Mucosa of descending colon (tissue), 3 donors: ENCODE measurements around the gene TNFRSF12A. TPM values are rescaled to one million over a fixed set of nuclear protein-coding genes. Genes with fewer than 3 reads are reported as not detected.
A peak's percentile ranks its signal among the peaks of the same experiment; 100 is the strongest.
"Not testable (repeated sequence)": the region's sequence is repeated elsewhere in the genome, so short reads cannot be mapped to it uniquely, and the experiment has no call there.

Experiments used
- ATAC-seq: fragments of 200-7000 bp; cut with Tn5 transposase; one replicate; pipeline ENCODE4 v1.9.1; 2020; ENCODE audit warnings: mild to moderate bottlenecking, moderate library complexity
- DNase-seq, 3 donors: peaks; one replicate each; pipeline ENCODE4 v3.0.0-alpha.2; 2020
- H3K36me3 ChIP-seq: fragments of 200-600 bp; one replicate; pipeline ENCODE4 v1.8.0; 2021; ENCODE audit warnings: low read depth, mild to moderate bottlenecking
- H3K4me1 ChIP-seq: fragments of 200-600 bp; one replicate; pipeline ENCODE4 v1.8.0; 2021; ENCODE audit warnings: low read depth, mild to moderate bottlenecking
- H3K4me3 ChIP-seq: fragments of 200-600 bp; one replicate; pipeline ENCODE4 v1.8.0; 2021; ENCODE audit warnings: mild to moderate bottlenecking
- H3K9me3 ChIP-seq: fragments of 200-600 bp; one replicate; pipeline ENCODE4 v1.8.0; 2021; ENCODE audit warnings: mild to moderate bottlenecking
- CTCF ChIP-seq: fragments of 200-600 bp; IDR thresholded peaks from one replicate; pipeline ENCODE4 v1.8.0; 2022; ENCODE audit warnings: antibody characterized with exemption, mild to moderate bottlenecking
- intact Hi-C, 2 donors: fragments of 100-400 bp; cut with DNase I in 1 of 2; cut with micrococcal nuclease in 1 of 2; formaldehyde crosslinking; loops; one replicate each; pipeline versions ENCODE4 v1.11.0 to v1.11.1; 2022; cut with DNase I, micrococcal nuclease
- total RNA-seq, 3 donors: library from RNA; stranded (reverse); fragmentation: NEBNext Ultra II Directional in 2 of 3; extraction: Animal tissue kit (Norgen Biotek cat#: 25700) in 2 of 3; gene quantifications; one replicate each; pipeline versions ENCODE4 v1.2.1 to v1.2.4, GENCODE V29; 2021 to 2023
- donor health status: DM: no; HTN: no; CAD: no; lungs with moderate emphysema.
- donor health status: DM: no; HTN: no; CAD: no.
- donor health status: DM: no; HTN: yes; CAD: no.

Gene TNFRSF12A
- total RNA-seq, 3 donors from 2014 or later, result 5.4 to 8.6 (median 6.7) TPM

DNA sequence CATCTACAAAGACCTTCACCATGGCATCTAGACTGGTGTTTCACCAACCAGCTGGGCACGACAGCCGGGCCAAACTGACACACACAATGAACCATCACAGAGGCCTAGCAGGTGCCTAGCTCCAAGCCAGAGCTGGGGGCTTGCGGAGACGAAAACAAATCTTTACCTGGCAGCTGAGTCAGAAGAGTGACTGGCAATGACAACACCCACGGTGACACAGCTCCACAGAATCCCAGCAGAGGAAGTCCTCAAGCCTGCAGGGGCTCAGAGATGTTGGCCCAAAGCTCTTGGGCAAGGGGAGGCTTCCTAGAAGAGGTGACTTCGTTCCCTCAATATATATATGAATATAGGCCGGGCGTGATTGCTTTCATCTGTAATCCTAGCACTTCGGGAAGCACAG lies 31.3 kb downstream of the TNFRSF12A start:
- Histone ChIP-seq H3K9me3 (no peaks in the 10 kb centered on the region), H3K36me3 (no peaks in the 10 kb centered on the region), H3K4me3 (no peak overlapping the region), H3K4me1 (peaks cover 5% of the 10 kb centered on the region)
- ATAC-seq (no peak), DNase-seq (no peak)
- no peak for TF ChIP-seq CTCF
- intact Hi-C loops, result no loop called here

DNA sequence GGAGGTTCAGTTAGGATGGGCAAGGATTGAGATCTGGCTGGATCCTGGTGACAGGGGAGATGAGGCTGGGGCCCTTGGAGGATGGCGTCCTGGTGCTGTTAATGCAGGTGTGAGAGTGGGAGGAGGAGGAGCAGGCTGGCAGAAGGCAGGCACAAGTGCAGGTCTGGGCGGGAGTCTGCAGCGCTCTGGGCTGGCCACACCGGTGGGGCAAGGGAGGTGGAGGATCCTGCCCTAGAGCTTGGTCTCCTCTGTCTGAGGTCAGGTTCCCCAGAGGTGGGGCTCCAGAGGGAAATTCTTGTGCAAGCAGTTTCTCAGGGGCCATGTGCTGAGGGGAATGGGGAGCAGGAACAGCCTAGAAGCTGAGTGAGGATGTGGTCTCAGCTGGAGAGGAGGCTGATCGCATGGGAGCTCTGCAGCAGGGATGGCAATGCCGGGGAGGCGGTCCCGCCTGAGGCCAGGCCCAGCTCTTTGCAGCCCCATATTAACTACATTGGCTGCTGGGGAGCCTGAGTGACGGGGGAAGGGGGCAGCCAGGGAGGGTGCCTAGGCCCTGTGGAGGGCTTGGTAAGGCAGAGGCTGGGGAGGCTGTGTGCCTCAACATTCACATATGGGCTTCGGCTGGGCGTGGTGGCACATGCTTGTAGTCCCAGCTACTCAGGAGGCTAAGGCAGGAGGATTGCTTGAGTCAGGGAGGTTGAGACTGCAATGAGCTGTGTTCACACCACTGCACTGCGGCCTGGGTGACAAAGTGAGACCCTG lies 32.6 kb downstream of the TNFRSF12A start:
- peak; percentile 36 for ATAC-seq
- DNase-seq, H3K36me3 ChIP-seq, H3K4me3 ChIP-seq, H3K4me1 ChIP-seq, H3K9me3 ChIP-seq, intact Hi-C loops: not testable (repeated sequence)

DNA sequence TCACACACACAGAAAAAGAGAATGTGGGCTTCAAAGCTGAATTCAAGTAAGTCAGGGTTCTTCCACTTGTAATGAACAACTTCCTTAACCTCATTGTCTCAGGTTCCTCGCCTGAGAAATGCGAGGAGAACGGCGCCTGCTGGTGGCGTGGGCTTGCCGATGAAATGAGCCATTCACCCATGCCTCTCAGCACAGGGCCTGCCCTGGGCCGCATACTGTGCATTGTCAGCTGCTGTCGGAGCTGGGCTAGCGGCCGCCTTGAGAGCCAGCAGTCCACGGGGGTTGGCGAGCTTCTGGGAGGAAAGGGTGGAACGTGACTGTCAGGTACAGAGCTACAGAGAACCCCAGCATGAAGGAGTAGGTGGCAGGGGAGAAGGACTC lies 33.2 kb downstream of the TNFRSF12A start:
- H3K9me3 ChIP-seq, intact Hi-C loops, DNase-seq, H3K4me3 ChIP-seq, H3K36me3 ChIP-seq, H3K4me1 ChIP-seq: not testable (repeated sequence)
- peak; percentile 28 for ATAC-seq

- TF ChIP-seq CTCF, result no peak
- intact Hi-C loops, result no loop called here
- Histone ChIP-seq H3K9me3 (no peaks in the 10 kb centered on the region), H3K4me1 (peaks cover 8% of the 10 kb centered on the region), H3K4me3 (no peak overlapping the region), H3K36me3 (no peaks in the 10 kb centered on the region)
- peak in 1 of 3 donors; percentile 59 for DNase-seq
- ATAC-seq, result no peak
Measured at GRCh38 chr16:3054965-3055733, 35.0 kb downstream of the TNFRSF12A start.

DNA sequence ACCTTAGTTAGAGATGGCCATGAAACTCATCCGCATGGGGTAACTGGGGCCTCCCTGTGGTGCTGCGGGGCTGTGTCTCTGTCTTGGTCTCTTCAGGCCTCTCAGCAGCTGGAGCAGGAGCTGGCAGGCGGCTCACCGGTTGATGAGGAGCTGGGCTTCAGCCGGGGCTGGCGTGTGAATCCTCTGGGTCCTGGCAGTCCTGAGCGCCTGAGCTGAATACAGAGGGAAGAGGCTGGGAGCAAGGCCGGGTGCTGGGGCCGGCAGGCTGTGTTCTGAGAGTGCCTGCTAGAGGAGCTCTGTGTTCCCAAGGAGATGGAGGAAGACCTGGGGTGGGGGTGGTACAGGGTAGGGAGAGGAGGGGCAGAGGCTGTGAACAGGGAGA lies 35.6 kb downstream of the TNFRSF12A start:
- H3K4me3 ChIP-seq, ATAC-seq, H3K9me3 ChIP-seq, intact Hi-C loops, H3K4me1 ChIP-seq, H3K36me3 ChIP-seq: not testable (repeated sequence)
- peak in 1 of 3 donors; percentile 49 for DNase-seq

DNA sequence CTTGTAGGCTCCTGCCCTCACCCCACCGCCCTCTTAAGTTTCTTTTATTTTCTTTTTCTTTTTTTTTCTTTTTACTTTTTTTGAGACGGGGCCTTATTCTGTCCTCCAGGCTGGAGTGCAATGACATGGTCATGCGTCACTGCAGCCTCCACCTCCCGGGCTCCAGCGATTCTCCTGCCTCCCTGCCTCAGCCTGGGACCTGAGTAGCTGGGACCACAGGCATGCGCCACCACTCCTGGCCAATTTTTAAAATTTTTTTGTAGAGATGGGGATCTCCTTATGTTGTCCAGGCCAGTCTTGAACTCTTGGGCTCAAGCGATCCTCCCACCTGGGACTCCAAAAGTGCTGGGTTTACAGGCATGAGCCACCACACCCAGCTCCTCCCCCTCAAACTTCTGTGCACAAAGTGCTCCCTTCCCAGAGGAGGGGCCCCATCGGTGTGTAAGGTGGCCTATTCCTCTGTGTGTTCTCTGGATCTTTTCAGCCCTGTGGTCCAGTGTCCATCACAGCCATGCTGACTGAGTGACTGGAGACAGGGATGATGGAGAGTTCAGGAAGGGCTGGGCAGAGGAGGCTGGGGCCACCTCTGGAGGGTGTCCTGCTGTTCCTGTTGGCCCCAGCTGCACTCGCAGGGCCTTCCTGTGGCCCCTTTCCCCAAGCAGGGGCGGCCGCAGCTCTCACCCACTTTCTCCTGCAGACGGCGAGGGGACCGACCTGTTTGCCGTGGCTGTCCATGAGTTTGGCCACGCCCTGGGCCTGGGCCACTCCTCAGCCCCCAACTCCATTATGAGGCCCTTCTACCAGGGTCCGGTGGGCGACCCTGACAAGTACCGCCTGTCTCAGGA lies 36.4 kb downstream of the TNFRSF12A start:
- no peak overlapping the region for H3K4me3 ChIP-seq
- TF ChIP-seq CTCF, result no peak
- peaks cover 8% of the 10 kb centered on the region for H3K4me1 ChIP-seq
- H3K9me3 ChIP-seq, result no peaks in the 10 kb centered on the region
- intact Hi-C loops, result no loop called here
- DNase-seq, result peak in 1 of 3 donors; percentile 55
- no peak for ATAC-seq
- H3K36me3 ChIP-seq, result no peaks in the 10 kb centered on the region
